HG02610 (cell line): ENCODE data around the gene MYO3B.
"Not testable (repeated sequence)": the region's sequence is repeated elsewhere in the genome, so short reads cannot be mapped to it uniquely, and the experiment has no call there.

Experiments used
- ATAC-seq: cut with Tn5 transposase; IDR thresholded peaks from one replicate; pipeline ENCODE4 v1.9.1; 2021; ENCODE audit warnings: mild to moderate bottlenecking, moderate library complexity; ENCODE audit not compliant: unreplicated experiment

MYO3B gene

GRCh38 chr2:170674282-170674681 lies 496.3 kb downstream of the MYO3B start:
- ATAC-seq = not testable (repeated sequence)

- no peak for ATAC-seq
These were observed 497.8 kb downstream of the MYO3B start for GRCh38 chr2:170675701-170676100.

- ATAC-seq = no peak
These were observed 501.7 kb downstream of the MYO3B start for GRCh38 chr2:170679607-170680079.

- peak; percentile 82 for ATAC-seq
These were observed 502.4 kb downstream of the MYO3B start for GRCh38 chr2:170680172-170680941.

GRCh38 chr2:170681311-170681710 lies 503.4 kb downstream of the MYO3B start:
- no peak for ATAC-seq

GRCh38 chr2:170685591-170685990 lies 507.6 kb downstream of the MYO3B start:
- ATAC-seq = no peak

- no peak for ATAC-seq
These were observed 511.5 kb downstream of the MYO3B start for GRCh38 chr2:170689481-170689880.

- no peak for ATAC-seq
These were observed 512.7 kb downstream of the MYO3B start for GRCh38 chr2:170690640-170691039.

- no peak for ATAC-seq
These were observed 516.4 kb downstream of the MYO3B start for GRCh38 chr2:170694316-170694715.

- ATAC-seq = no peak
These were observed 517.8 kb downstream of the MYO3B start for GRCh38 chr2:170695521-170696410.

- no peak for ATAC-seq
These were observed 519.0 kb downstream of the MYO3B start for GRCh38 chr2:170696948-170697347.

GRCh38 chr2:170701011-170701410 lies 523.1 kb downstream of the MYO3B start:
- ATAC-seq = no peak

GRCh38 chr2:170703776-170704476 lies 526.0 kb downstream of the MYO3B start:
- ATAC-seq = no peak
